K562 (cell line): ENCODE data around the gene KLHDC10. TPM values are rescaled to one million over a fixed set of nuclear protein-coding genes. Genes with fewer than 3 reads are reported as not detected.

ENCODE experiments used
- ATAC-seq: fragments of 200-7000 bp; cut with Tn5 transposase; 3 replicates; pipeline ENCODE4 v1.9.1; 2020; ENCODE audit warnings: moderate library complexity
- BruUV-seq: library from RNA; stranded (reverse); fragments of 400-500 nt; replicated peaks from 2 replicates; lab custom pipeline; 2021; lab: Mats Ljungman, UMichigan
- CTCF ChIA-PET: fragments of 300-600 bp; formaldehyde crosslinking; extraction: SDS; loops from one replicate; lab custom pipeline; 2021; ENCODE audit warnings: low intra/inter-chr PET ratio; lab: Yijun Ruan, JAX
- POLR2A ChIA-PET: fragments of 300-600, 350-650 bp; sonication (Branson Sonifier 250); formaldehyde crosslinking; extraction: SDS; loops from one replicate; lab custom pipeline; 2021; ENCODE audit warnings: antibody characterized with exemption, inconsistent platforms; lab: Yijun Ruan, JAX
- DNase-seq, 4 experiments: peaks; one replicate each; pipeline versions ENCODE4 v3.0.0 to v3.0.0-alpha.2; 2011 to 2018; ENCODE audit warnings: low spot score in 3 of 4, mixed read lengths in 3 of 4; ENCODE audit errors: extremely low read depth in 1 of 4
- FAIRE-seq: peaks from 2 replicates; lab custom pipeline; 2011; peaks lifted over from hg19 to GRCh38; lab: Jason Lieb, UNC
- H2AFZ ChIP-seq: 2 replicates; pipeline ENCODE4 v1.6.0; 2011; ENCODE audit warnings: low read depth, low read length, control low read depth, inconsistent platforms
- H3K27ac ChIP-seq: fragments of 200-600 bp; 3 replicates; pipeline ENCODE4 v1.8.0; 2011; ENCODE audit warnings: low read depth, mild to moderate bottlenecking, control low read depth, inconsistent platforms, low read length, moderate library complexity, mixed read lengths; ENCODE audit errors: extremely low read depth
- H3K27me3 ChIP-seq, 2 experiments: fragments of 300-600 bp in 1 of 2; 2 replicates in 1 of 2; 3 replicates in 1 of 2; pipeline versions ENCODE4 v1.6.0 to v1.8.0; 2011; ENCODE audit warnings: inconsistent platforms in 2 of 2, low read length in 2 of 2, mild to moderate bottlenecking in 1 of 2, mixed read lengths in 1 of 2, moderate library complexity in 1 of 2; ENCODE audit not compliant: control insufficient read depth in 2 of 2, insufficient read depth in 2 of 2
- H3K36me3 ChIP-seq: fragments of 300-600 bp; 3 replicates; pipeline ENCODE4 v1.8.0; 2011; ENCODE audit warnings: mild to moderate bottlenecking, low read length, inconsistent platforms; ENCODE audit not compliant: control insufficient read depth, insufficient read depth
- H3K4me1 ChIP-seq, 2 experiments: fragments of 200-600 bp in 1 of 2; replicated peaks in 1 of 2; 2 replicates in 1 of 2; 3 replicates in 1 of 2; pipeline versions ENCODE4 v1.5.1 to v1.8.0; 2011; ENCODE audit warnings: inconsistent platforms in 2 of 2, low read length in 2 of 2, mild to moderate bottlenecking in 1 of 2, mixed read lengths in 1 of 2, moderate library complexity in 1 of 2; ENCODE audit not compliant: control insufficient read depth in 2 of 2, insufficient read depth in 2 of 2
- H3K4me2 ChIP-seq: 2 replicates; pipeline ENCODE4 v1.6.1; 2011; ENCODE audit warnings: low read length, control low read depth, inconsistent platforms, mixed read lengths; ENCODE audit not compliant: insufficient read depth
- H3K4me3 ChIP-seq: fragments of 200-600 bp; sonication (generic), shearing (Covaris generic); 2 replicates; pipeline ENCODE4 v1.5.1; 2016; ENCODE audit warnings: control low read depth, inconsistent platforms
- H3K79me2 ChIP-seq: fragments of 200-600 bp; 3 replicates; pipeline ENCODE4 v1.8.0; 2011; ENCODE audit warnings: low read length, inconsistent platforms; ENCODE audit not compliant: control insufficient read depth, insufficient read depth
- H3K9ac ChIP-seq, 2 experiments: 2 replicates each; pipeline versions ENCODE4 v1.6.0 to v1.6.1; 2011; ENCODE audit warnings: low read depth in 2 of 2, low read length in 2 of 2, control low read depth in 1 of 2, inconsistent platforms in 1 of 2, mild to moderate bottlenecking in 1 of 2, mixed read lengths in 1 of 2; ENCODE audit not compliant: insufficient read depth in 1 of 2
- H3K9me1 ChIP-seq: one replicate; pipeline ENCODE4 v1.6.0; 2011; ENCODE audit warnings: inconsistent platforms, mild to moderate bottlenecking, low read length, moderate library complexity; ENCODE audit not compliant: control insufficient read depth, insufficient read depth
- H3K9me3 ChIP-seq: replicated peaks from 2 replicates; pipeline ENCODE4 v1.5.1; 2011; ENCODE audit warnings: low read depth, low read length, inconsistent platforms; ENCODE audit not compliant: control insufficient read depth, insufficient read depth
- H4K20me1 ChIP-seq: replicated peaks from 2 replicates; pipeline ENCODE4 v1.6.1; 2011; ENCODE audit warnings: low read length, inconsistent platforms, mixed read lengths; ENCODE audit not compliant: control insufficient read depth, insufficient read depth
- ATF7 ChIP-seq: fragments of 450-650 bp; IDR thresholded peaks from 2 replicates; pipeline ENCODE4 v1.7.1; 2014; ENCODE audit warnings: mild to moderate bottlenecking, moderate library complexity
- CBX2 ChIP-seq: fragments of 200-600 bp; sonication (generic); IDR thresholded peaks from one replicate; pipeline ENCODE4 v1.6.1; 2012; ENCODE audit warnings: mild to moderate bottlenecking, low read length, inconsistent platforms; ENCODE audit not compliant: insufficient read depth, poor library complexity, severe bottlenecking
- CEBPB ChIP-seq: fragments of 450-650 bp; IDR thresholded peaks from 2 replicates; pipeline ENCODE4 v1.6.1; 2016; ENCODE audit warnings: missing genetic modification characterization, missing compliant biosample characterization
- CEBPG ChIP-seq, 3 experiments: fragments of 200-800 bp in 1 of 3; sonication (Bioruptor generic) in 1 of 3; sonication (generic) in 1 of 3; formaldehyde crosslinking in 1 of 3; IDR thresholded peaks in 2 of 3; conservative IDR thresholded peaks in 1 of 3; 2 replicates each; pipeline versions ENCODE4 v1.6.1 to v1.8.0; 2016 to 2022; ENCODE audit warnings: missing compliant biosample characterization in 2 of 3, missing genetic modification characterization in 2 of 3, mild to moderate bottlenecking in 1 of 3, missing genetic modification reagents in 1 of 3
- FIP1L1 ChIP-seq: fragments of 200-400 bp; formaldehyde crosslinking; IDR thresholded peaks from 2 replicates; pipeline ENCODE4 v1.6.1; 2018; ENCODE audit warnings: mild to moderate bottlenecking, low read depth, low read length; ENCODE audit not compliant: poor library complexity, severe bottlenecking
- MYC ChIP-seq, 2 experiments: fragments of 250-450 bp in 1 of 2; sonication (Bioruptor Pico) in 1 of 2; IDR thresholded peaks; 2 replicates each; pipeline versions ENCODE4 v1.5.1 to v1.6.1; 2012 to 2021; ENCODE audit warnings: low read depth in 2 of 2, borderline replicate concordance in 1 of 2, improper control_type of control experiment in 1 of 2, low read length in 1 of 2, mild to moderate bottlenecking in 1 of 2, moderate library complexity in 1 of 2
- POLR2AphosphoS2 ChIP-seq: IDR thresholded peaks from 2 replicates; pipeline ENCODE4 v1.6.1; 2012; ENCODE audit warnings: low read length, improper control_type of control experiment
- TGIF2 ChIP-seq: sonication (generic); formaldehyde crosslinking; IDR thresholded peaks from 2 replicates; pipeline ENCODE4 v1.8.1; 2022; ENCODE audit warnings: mild to moderate bottlenecking, missing genetic modification reagents, moderate library complexity
- ZKSCAN1 ChIP-seq: fragments of 150-350 bp; IDR thresholded peaks from 2 replicates; pipeline ENCODE4 v1.6.1; 2016; ENCODE audit warnings: low read depth, low read length
- ZNF3 ChIP-seq: fragments of 250-450 bp; sonication (Bioruptor Pico); IDR thresholded peaks from 2 replicates; pipeline ENCODE4 v1.5.0; 2021; ENCODE audit warnings: mild to moderate bottlenecking, moderate library complexity
- ZNF561 ChIP-seq: fragments of 450-650 bp; formaldehyde crosslinking; conservative IDR thresholded peaks from 2 replicates; pipeline ENCODE4 v1.4.0; 2020; ENCODE audit warnings: mild to moderate bottlenecking, moderate library complexity
- WGBS: fragments of 100-300 bp; shearing (Covaris generic); methylation state at CpG from one replicate; pipeline ENCODE4 v1.1.6; 2016; ENCODE audit warnings: low coverage, mixed read lengths; ENCODE audit not compliant: insufficient coverage; ENCODE audit errors: missing lambda C conversion rate; 5-methylcytosine and 5-hydroxymethylcytosine counted together
- in situ Hi-C: fragments of 300-500 bp; cut with MboI; formaldehyde crosslinking; loops from 4 replicates; pipeline ENCODE4 v1.15.0; 2018; ENCODE audit warnings: inconsistent platforms, mixed read lengths
- intact Hi-C: fragments of 100-400 bp; cut with micrococcal nuclease; formaldehyde crosslinking; loops from 2 replicates; pipeline ENCODE4 v1.14.2; 2022
- polyA plus RNA-seq, 8 experiments: library from polyadenylated mRNA; depleted of rRNA in 4 of 8; stranded (reverse) in 5 of 8; unstranded in 3 of 8; fragments of >200 nt; fragmentation: Nextera tagmentation in 2 of 8; fragmentation: Illumina TruSeq in 1 of 8; extraction: Ambion mirVana in 2 of 8; extraction: Trizol in 1 of 8; gene quantifications; 2 replicates each; pipeline versions ENCODE4 v1.2.1 to v1.2.3, GENCODE V29; 2011 to 2014; ENCODE audit warnings: inconsistent platforms in 1 of 8, missing spikeins in 1 of 8
- total RNA-seq, 7 experiments: library from RNA; depleted of rRNA in 6 of 7; stranded (reverse); fragments of >200 nt in 6 of 7; fragmentation: Illumina TruSeq in 2 of 7; extraction: Trizol in 2 of 7; gene quantifications; 2 replicates each; pipeline versions ENCODE4 v1.2.1 to v1.2.3, GENCODE V29; 2011 to 2021; ENCODE audit warnings: low replicate concordance in 1 of 7
- TF ChIP-seq, protein P1 (sequence below): fragments of 250-450 bp; sonication (Bioruptor Pico); IDR thresholded peaks from 2 replicates; pipeline ENCODE4 v1.4.0; 2020; ENCODE audit warnings: mild to moderate bottlenecking, moderate library complexity, borderline replicate concordance
- TF ChIP-seq, protein P2 (sequence below), 2 experiments: IDR thresholded peaks; 2 replicates each; pipeline ENCODE4 v1.6.1; 2012; ENCODE audit warnings: improper control_type of control experiment in 2 of 2, low read depth in 2 of 2, low read length in 2 of 2, borderline replicate concordance in 1 of 2
- TF ChIP-seq, protein P3 (sequence below): fragments of 450-650 bp; formaldehyde crosslinking; IDR thresholded peaks from 2 replicates; pipeline ENCODE4 v1.4.0; 2020; ENCODE audit warnings: mild to moderate bottlenecking, moderate library complexity

KLHDC10 gene
- total and polyA plus RNA-seq, 9 of the 15 experiments (the other 6 are each of a cell fraction or from before 2014, with no cell fraction given), result 9.8 to 80.5 (median 31.4) TPM

DNA sequence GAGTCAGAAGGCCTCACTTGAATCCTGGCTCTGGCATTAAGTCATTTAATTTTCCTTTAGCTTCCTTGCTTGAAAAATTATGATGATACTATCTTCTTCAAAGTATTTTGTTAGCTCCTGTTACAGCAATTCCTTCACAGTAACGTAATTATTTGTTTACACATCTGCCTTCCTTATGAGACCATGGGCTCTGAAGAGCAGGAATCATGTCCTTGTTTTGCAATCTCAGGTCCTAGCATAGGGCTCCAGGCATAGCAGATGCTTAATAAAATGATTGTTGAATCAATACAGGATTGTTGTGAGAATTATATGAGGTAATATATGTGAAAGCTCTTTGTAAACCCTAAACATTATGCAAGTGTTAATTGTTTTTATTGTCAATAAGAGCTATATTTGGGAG lies 25.5 kb downstream of the KLHDC10 start:
- CTCF ChIA-PET, result interaction anchor here (1.8 kb wide), 1 partner anchor 24 kb away, joined by 3 read pairs; no protein-coding TSS in a partner anchor
- Histone ChIP-seq H3K27me3 (no peaks in the 10 kb centered on the region), H3K4me1 (peaks cover 0 to 21% of the 10 kb centered on the region in 2 experiments; a peak in 4 of 5 replicates), H3K9me1 (no peaks in the 10 kb centered on the region), H3K4me2 (no peak overlapping the region), H2AFZ (no peak overlapping the region), H3K9me3 (no peaks in the 10 kb centered on the region), H3K27ac (peak overlapping the region; percentile 17; the same call in 1 of the 3 replicates), H3K4me3 (no peak overlapping the region), H3K36me3 (peaks cover 27% of the 10 kb centered on the region; the same call in 2 of the 3 replicates), H4K20me1 (no peaks in the 10 kb centered on the region)
- in situ Hi-C loops, result no loop called here
- no peak for DNase-seq
- intact Hi-C loops, result no loop called here
- BruUV-seq, result no TSS peak
- no peak for FAIRE-seq
- 50% methylated on average over 1 of the region's 1 CpG for WGBS
- TF ChIP-seq ZNF3 (CRISPR knock-in tag) (0 out of 2 replicates have a peak, but pooled peaks have one; percentile 17), POLR2AphosphoS2 (no peak), MYC (IDR thresholded peaks at IDR 0.05; ENCODE audit: low read depth, low read length) (peak; percentile 8; the same call in 1 of the 2 replicates), MYC (CRISPR knock-in tag; IDR thresholded peaks at IDR 0.05; ENCODE audit: borderline replicate concordance, low read depth) (no peak), ATF7 (no peak), ZNF561 (CRISPR knock-in tag) (no peak), FIP1L1 (peak; percentile 12), ZKSCAN1 (no peak), CEBPG (CRISPR knock-in tag; IDR thresholded peaks at IDR 0.05) (no peak), CEBPG (tag; conservative IDR thresholded peaks at IDR 0.05 in 1 of 2, IDR thresholded peaks at IDR 0.05 in 1 of 2) (0 out of 4 replicates have a peak, but pooled peaks of 1 of the 2 experiments have one; percentile 30), CEBPB (tag) (peak; percentile 60), TGIF2 (no peak), CBX2 (no peak)
- TF ChIP-seq, protein P1, sequence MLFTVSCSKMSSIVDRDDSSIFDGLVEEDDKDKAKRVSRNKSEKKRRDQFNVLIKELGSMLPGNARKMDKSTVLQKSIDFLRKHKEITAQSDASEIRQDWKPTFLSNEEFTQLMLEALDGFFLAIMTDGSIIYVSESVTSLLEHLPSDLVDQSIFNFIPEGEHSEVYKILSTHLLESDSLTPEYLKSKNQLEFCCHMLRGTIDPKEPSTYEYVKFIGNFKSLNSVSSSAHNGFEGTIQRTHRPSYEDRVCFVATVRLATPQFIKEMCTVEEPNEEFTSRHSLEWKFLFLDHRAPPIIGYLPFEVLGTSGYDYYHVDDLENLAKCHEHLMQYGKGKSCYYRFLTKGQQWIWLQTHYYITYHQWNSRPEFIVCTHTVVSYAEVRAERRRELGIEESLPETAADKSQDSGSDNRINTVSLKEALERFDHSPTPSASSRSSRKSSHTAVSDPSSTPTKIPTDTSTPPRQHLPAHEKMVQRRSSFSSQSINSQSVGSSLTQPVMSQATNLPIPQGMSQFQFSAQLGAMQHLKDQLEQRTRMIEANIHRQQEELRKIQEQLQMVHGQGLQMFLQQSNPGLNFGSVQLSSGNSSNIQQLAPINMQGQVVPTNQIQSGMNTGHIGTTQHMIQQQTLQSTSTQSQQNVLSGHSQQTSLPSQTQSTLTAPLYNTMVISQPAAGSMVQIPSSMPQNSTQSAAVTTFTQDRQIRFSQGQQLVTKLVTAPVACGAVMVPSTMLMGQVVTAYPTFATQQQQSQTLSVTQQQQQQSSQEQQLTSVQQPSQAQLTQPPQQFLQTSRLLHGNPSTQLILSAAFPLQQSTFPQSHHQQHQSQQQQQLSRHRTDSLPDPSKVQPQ, result no peak
- TF ChIP-seq, protein P2, sequence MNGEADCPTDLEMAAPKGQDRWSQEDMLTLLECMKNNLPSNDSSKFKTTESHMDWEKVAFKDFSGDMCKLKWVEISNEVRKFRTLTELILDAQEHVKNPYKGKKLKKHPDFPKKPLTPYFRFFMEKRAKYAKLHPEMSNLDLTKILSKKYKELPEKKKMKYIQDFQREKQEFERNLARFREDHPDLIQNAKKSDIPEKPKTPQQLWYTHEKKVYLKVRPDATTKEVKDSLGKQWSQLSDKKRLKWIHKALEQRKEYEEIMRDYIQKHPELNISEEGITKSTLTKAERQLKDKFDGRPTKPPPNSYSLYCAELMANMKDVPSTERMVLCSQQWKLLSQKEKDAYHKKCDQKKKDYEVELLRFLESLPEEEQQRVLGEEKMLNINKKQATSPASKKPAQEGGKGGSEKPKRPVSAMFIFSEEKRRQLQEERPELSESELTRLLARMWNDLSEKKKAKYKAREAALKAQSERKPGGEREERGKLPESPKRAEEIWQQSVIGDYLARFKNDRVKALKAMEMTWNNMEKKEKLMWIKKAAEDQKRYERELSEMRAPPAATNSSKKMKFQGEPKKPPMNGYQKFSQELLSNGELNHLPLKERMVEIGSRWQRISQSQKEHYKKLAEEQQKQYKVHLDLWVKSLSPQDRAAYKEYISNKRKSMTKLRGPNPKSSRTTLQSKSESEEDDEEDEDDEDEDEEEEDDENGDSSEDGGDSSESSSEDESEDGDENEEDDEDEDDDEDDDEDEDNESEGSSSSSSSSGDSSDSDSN (IDR thresholded peaks at IDR 0.05; ENCODE audit: borderline replicate concordance in 1 of 2, low read depth in 2 of 2, low read length in 2 of 2), result no peak
- TF ChIP-seq, protein P3, sequence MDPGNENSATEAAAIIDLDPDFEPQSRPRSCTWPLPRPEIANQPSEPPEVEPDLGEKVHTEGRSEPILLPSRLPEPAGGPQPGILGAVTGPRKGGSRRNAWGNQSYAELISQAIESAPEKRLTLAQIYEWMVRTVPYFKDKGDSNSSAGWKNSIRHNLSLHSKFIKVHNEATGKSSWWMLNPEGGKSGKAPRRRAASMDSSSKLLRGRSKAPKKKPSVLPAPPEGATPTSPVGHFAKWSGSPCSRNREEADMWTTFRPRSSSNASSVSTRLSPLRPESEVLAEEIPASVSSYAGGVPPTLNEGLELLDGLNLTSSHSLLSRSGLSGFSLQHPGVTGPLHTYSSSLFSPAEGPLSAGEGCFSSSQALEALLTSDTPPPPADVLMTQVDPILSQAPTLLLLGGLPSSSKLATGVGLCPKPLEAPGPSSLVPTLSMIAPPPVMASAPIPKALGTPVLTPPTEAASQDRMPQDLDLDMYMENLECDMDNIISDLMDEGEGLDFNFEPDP (CRISPR knock-in tag), result no peak
- TF ChIP-seq, all 486 proteins: peak for 5
- Histone ChIP-seq H3K9ac (no peak overlapping the region; a peak in 1 of 4 replicates), H3K79me2 (peaks cover 83% of the 10 kb centered on the region)
- ATAC-seq, result no peak
- POLR2A ChIA-PET, result interaction anchor here (0.8 to 2.2 kb wide), 13 partner anchors 9 to 234 kb away, joined by 3 to 11 read pairs (median 3); partner anchors contain the start of gene KLHDC10
